Loucy (cell line): ENCODE measurements around the gene ADAM11.

ENCODE experiments used
- H2AFZ ChIP-seq: fragments of 200-600 bp; sonication (generic); 2 replicates; pipeline ENCODE4 v1.6.0; 2016; ENCODE audit warnings: antibody characterized with exemption, mild to moderate bottlenecking, low read length, moderate library complexity
- H3F3A ChIP-seq: fragments of 200-600 bp; 2 replicates; pipeline ENCODE4 v1.6.0; 2016; ENCODE audit warnings: antibody characterized with exemption, low read depth, mild to moderate bottlenecking
- H3K27me3 ChIP-seq: fragments of 200-600 bp; sonication (generic); 2 replicates; pipeline ENCODE4 v1.6.1; 2014; ENCODE audit warnings: low read length, mild to moderate bottlenecking; ENCODE audit not compliant: insufficient read depth, poor library complexity, severe bottlenecking
- H3K36me3 ChIP-seq: fragments of 200-600 bp; sonication (generic); 2 replicates; pipeline ENCODE4 v1.6.1; 2016; ENCODE audit warnings: low read length; ENCODE audit not compliant: insufficient read depth
- H3K4me1 ChIP-seq: fragments of 200-600 bp; sonication (generic); 2 replicates; pipeline ENCODE4 v1.5.1; 2014; ENCODE audit warnings: low read length, mild to moderate bottlenecking; ENCODE audit not compliant: insufficient read depth, poor library complexity, severe bottlenecking
- H3K4me2 ChIP-seq: fragments of 200-600 bp; sonication (generic); 2 replicates; pipeline ENCODE4 v1.6.0; 2014; ENCODE audit warnings: antibody characterized with exemption, low read length, low read depth, mild to moderate bottlenecking; ENCODE audit not compliant: poor library complexity, severe bottlenecking
- H3K4me3 ChIP-seq: fragments of 200-600 bp; sonication (generic); 2 replicates; pipeline ENCODE4 v1.5.1; 2014; ENCODE audit warnings: low read length, mild to moderate bottlenecking, mixed read lengths; ENCODE audit not compliant: poor library complexity, severe bottlenecking
- H3K79me2 ChIP-seq: fragments of 200-600 bp; sonication (generic); 2 replicates; pipeline ENCODE4 v1.6.1; 2014; ENCODE audit warnings: low read length; ENCODE audit not compliant: insufficient read depth
- H3K9ac ChIP-seq: fragments of 200-600 bp; sonication (generic); 2 replicates; pipeline ENCODE4 v1.6.0; 2014; ENCODE audit warnings: mild to moderate bottlenecking, low read depth, low read length, moderate library complexity; ENCODE audit not compliant: poor library complexity, severe bottlenecking
- H3K9me2 ChIP-seq: fragments of 200-600 bp; sonication (generic); replicated peaks from 2 replicates; pipeline ENCODE4 v1.6.1; 2016; ENCODE audit warnings: low read depth, low read length, mixed read lengths
- H3K9me3 ChIP-seq: fragments of 200-600 bp; sonication (generic); 2 replicates; pipeline ENCODE4 v1.6.1; 2014; ENCODE audit warnings: mild to moderate bottlenecking, antibody characterized with exemption, low read length, low read depth; ENCODE audit not compliant: insufficient read depth
- H4K20me1 ChIP-seq: fragments of 200-600 bp; sonication (generic); 2 replicates; pipeline ENCODE4 v1.6.0; 2014; ENCODE audit warnings: antibody characterized with exemption, low read length, mild to moderate bottlenecking; ENCODE audit not compliant: insufficient read depth, poor library complexity, severe bottlenecking
- CTCF ChIP-seq: fragments of 200-600 bp; sonication (generic); conservative IDR thresholded peaks from 2 replicates; pipeline ENCODE4 v1.5.1; 2014; ENCODE audit warnings: mild to moderate bottlenecking, antibody characterized with exemption, low read length
- EZH2phosphoT487 ChIP-seq: fragments of 200-600 bp; IDR thresholded peaks from 2 replicates; pipeline ENCODE4 v1.6.1; 2018; ENCODE audit warnings: antibody characterized with exemption, mild to moderate bottlenecking, moderate library complexity, borderline replicate concordance

The ADAM11 gene

GRCh38 chr17:44770166-44770925 is 11.6 kb downstream of the ADAM11 start:
- Histone ChIP-seq H3K36me3 (no peaks in the 10 kb centered on the region), H3K27me3 (no peaks in the 10 kb centered on the region), H3K9ac (no peak overlapping the region), H3F3A (no peaks in the 10 kb centered on the region), H2AFZ (no peak overlapping the region), H3K9me3 (no peaks in the 10 kb centered on the region), H4K20me1 (no peaks in the 10 kb centered on the region), H3K79me2 (no peaks in the 10 kb centered on the region), H3K9me2 (no peaks in the 10 kb centered on the region), H3K4me1 (peaks cover 36% of the 10 kb centered on the region), H3K4me3 (no peak overlapping the region), H3K4me2 (no peak overlapping the region)
- TF ChIP-seq EZH2phosphoT487: no peak
- TF ChIP-seq CTCF: no peak

- Histone ChIP-seq H2AFZ (no peak overlapping the region), H3K4me2 (no peak overlapping the region), H3F3A (no peaks in the 10 kb centered on the region), H3K4me1 (peaks cover 33% of the 10 kb centered on the region), H3K27me3 (no peaks in the 10 kb centered on the region), H3K79me2 (no peaks in the 10 kb centered on the region), H3K9me3 (no peaks in the 10 kb centered on the region), H4K20me1 (no peaks in the 10 kb centered on the region), H3K9ac (no peak overlapping the region), H3K4me3 (no peak overlapping the region), H3K36me3 (no peaks in the 10 kb centered on the region), H3K9me2 (no peaks in the 10 kb centered on the region)
- no peak for TF ChIP-seq CTCF
- no peak for TF ChIP-seq EZH2phosphoT487
Observed at GRCh38 chr17:44772308-44773045, 13.7 kb downstream of the ADAM11 start.

GRCh38 chr17:44773140-44773539 is 14.4 kb downstream of the ADAM11 start:
- Histone ChIP-seq H3K4me3 (no peak overlapping the region), H3K27me3 (no peaks in the 10 kb centered on the region), H3K9me3 (no peaks in the 10 kb centered on the region), H3K9me2 (no peaks in the 10 kb centered on the region), H3K4me1 (peaks cover 26% of the 10 kb centered on the region), H3F3A (no peaks in the 10 kb centered on the region), H3K9ac (no peak overlapping the region), H3K79me2 (no peaks in the 10 kb centered on the region), H3K4me2 (no peak overlapping the region), H4K20me1 (no peaks in the 10 kb centered on the region), H3K36me3 (no peaks in the 10 kb centered on the region), H2AFZ (no peak overlapping the region)
- no peak for TF ChIP-seq CTCF
- TF ChIP-seq EZH2phosphoT487: no peak
